Hepatocyte (in vitro differentiated cells): ENCODE results near the gene TMPRSS6.

Experiments used
- EZH2 ChIP-seq: fragments of 200-600 bp; sonication (generic); IDR thresholded peaks from 2 replicates; pipeline ENCODE4 v1.6.1; 2016; ENCODE audit warnings: antibody characterized with exemption, mild to moderate bottlenecking, borderline replicate concordance
- TF ChIP-seq, protein P1 (sequence below): fragments of 200-600 bp; sonication (generic); IDR thresholded peaks from 2 replicates; pipeline ENCODE4 v1.5.1; 2016; ENCODE audit warnings: antibody characterized with exemption, mild to moderate bottlenecking; ENCODE audit not compliant: poor library complexity

DNA sequence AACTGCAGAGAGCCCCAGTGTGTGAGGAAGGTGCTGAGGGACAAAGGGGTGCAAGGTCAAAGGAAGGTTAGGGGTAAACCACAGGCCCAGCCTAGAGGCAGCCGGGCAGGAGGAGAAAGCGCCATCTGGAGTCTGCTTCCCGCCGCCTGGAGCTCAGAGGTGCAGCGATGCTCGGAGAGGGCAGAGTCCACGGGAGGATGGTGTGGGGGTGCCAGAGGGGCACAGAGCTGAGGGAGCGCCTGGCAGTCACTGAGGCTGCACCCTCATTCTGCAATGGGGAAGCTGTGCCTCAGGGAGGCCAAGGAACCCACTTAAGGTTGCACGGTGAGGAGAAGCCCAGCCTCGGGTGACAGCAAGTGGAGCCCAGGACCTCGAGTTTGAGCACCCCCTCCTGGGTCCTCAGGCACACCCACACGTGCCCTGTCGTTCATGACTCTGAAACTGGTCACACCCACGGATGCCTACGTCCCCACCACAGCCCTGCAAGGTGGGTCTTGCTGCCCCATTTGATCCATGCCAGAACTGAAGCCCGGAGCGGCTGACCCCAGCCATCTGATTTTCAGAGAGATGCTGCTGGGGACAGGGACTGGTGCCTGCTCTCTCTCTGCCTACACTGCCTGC lies 38.6 kb upstream of the TMPRSS6 start:
- TF ChIP-seq, protein P1, sequence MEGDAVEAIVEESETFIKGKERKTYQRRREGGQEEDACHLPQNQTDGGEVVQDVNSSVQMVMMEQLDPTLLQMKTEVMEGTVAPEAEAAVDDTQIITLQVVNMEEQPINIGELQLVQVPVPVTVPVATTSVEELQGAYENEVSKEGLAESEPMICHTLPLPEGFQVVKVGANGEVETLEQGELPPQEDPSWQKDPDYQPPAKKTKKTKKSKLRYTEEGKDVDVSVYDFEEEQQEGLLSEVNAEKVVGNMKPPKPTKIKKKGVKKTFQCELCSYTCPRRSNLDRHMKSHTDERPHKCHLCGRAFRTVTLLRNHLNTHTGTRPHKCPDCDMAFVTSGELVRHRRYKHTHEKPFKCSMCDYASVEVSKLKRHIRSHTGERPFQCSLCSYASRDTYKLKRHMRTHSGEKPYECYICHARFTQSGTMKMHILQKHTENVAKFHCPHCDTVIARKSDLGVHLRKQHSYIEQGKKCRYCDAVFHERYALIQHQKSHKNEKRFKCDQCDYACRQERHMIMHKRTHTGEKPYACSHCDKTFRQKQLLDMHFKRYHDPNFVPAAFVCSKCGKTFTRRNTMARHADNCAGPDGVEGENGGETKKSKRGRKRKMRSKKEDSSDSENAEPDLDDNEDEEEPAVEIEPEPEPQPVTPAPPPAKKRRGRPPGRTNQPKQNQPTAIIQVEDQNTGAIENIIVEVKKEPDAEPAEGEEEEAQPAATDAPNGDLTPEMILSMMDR = no peak
- no peak for TF ChIP-seq EZH2
